NCI-H2196 (cell line): ENCODE results near the gene HAUS1.
"Not testable (repeated sequence)": the region's sequence is repeated elsewhere in the genome, so short reads cannot be mapped to it uniquely, and the experiment has no call there.

Experiments
- DNase-seq: peaks from one replicate; lab custom pipeline; 2025; ENCODE audit not compliant: unreplicated experiment; lab: John Stamatoyannopoulos, UW

HAUS1 gene

DNA sequence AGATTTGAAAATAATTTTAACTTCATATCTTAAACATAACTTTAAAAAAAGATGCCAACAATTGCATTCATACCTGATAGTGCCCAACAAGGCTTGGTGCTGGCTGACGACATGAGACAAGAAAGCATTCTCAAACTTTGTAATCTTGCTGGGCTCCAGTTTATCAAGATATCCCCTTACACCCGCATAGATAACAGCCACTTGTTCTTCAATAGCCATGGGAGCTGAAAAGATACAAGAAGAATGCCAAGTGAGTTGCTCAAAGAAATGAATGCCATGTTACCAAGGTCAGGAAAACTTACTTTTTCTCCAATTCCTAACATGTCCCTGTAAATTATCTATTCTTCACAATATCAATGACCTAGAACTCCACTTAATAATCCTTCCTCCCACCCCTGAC lies 19.8 kb upstream of the HAUS1 start:
- no peak for DNase-seq

- DNase-seq = not testable (repeated sequence)
Observed at GRCh38 chr18:46088501-46088900, 15.7 kb upstream of the HAUS1 start.

- DNase-seq = no peak
Observed at GRCh38 chr18:46095532-46095931, 8.7 kb upstream of the HAUS1 start.

DNA sequence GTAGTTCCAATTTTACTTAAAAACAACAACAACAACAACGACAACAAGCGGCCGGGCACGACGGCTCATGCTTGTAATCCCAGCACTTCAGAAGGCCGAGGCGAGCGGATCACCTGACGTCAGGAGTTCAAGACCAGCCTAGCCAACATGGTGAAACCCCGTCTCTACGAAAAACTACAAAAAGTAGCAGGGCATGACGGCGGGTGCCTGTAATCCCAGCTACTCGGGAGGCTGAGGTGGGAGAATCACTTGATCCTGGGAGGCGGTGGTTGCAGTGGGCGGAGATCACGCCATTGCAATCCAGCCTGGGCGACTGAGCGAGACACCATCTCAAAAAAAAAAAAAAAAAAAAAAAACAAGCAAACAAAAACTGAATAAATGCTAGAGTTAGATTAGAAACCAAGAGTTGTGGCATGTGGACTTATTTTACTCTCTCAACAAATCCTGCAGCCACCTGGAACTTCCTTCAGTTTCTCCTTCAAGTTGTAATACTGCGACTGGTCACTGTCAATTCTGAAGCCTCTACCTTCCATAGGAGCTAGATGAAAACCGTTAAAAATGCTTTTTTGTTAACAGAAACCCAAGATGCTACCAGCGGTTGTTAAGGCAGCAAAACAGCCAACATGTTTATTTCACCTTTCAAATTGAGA lies 7.4 kb upstream of the HAUS1 start:
- DNase-seq = no peak

GRCh38 chr18:46097431-46097800 lies 6.8 kb upstream of the HAUS1 start:
- DNase-seq = no peak

GRCh38 chr18:46097801-46098615 lies 6.2 kb upstream of the HAUS1 start, which contains the start of gene ATP5F1A:
ATP5F1A (minus strand) TSS chr18:46098296; CDS start chr18:46098231, 65 bp downstream.
- DNase-seq = peak; percentile 75

- peak; percentile 32 for DNase-seq
Observed at GRCh38 chr18:46098616-46098933, 5.6 kb upstream of the HAUS1 start.

- DNase-seq = no peak
Observed at GRCh38 chr18:46099463-46099862, 4.7 kb upstream of the HAUS1 start.

GRCh38 chr18:46109386-46109785 lies 5.2 kb downstream of the HAUS1 start:
- DNase-seq = no peak

- DNase-seq = no peak
Observed at GRCh38 chr18:46110406-46110805, 6.2 kb downstream of the HAUS1 start.

DNA sequence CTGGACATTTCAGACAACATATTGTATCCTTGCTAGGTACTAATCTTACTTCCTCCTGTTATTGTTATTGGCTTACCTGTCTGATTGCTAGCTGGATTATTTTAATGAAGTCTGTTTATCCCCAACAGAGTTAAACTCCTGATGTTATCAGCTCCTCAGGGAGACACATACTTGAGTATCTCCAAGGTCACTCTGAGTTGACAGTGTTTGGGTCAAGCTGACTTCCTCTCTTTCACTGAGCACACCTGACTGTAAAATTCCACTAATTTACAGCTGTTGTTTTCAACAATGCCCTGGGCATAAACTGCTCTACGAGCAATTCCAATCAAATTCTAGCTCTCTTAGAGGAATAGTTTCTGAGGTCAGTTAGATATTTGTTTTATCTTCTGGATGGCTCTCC lies 9.6 kb downstream of the HAUS1 start:
- DNase-seq = no peak

DNA sequence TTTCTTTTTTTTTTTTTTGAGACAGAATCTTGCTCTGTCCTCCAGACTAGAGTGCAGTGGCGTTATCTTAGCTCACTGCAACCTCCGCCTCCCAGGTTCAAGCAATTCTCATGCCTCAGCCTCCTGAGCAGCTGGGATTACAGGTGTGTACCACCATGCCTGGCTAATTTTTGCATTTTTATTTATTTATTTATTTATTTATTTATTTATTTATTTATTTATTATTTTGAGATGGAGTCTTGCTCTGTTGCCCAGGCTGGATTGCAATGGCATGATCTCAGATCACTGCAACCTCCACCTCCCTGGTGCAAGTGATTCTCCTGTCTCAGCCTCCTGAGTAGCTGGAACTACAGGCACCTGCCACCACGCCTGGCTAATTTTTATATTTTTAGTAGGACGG lies 22.4 kb downstream of the HAUS1 start:
- not testable (repeated sequence) for DNase-seq

- no peak for DNase-seq
Observed at GRCh38 chr18:46130061-46130460, 25.9 kb downstream of the HAUS1 start.

DNA sequence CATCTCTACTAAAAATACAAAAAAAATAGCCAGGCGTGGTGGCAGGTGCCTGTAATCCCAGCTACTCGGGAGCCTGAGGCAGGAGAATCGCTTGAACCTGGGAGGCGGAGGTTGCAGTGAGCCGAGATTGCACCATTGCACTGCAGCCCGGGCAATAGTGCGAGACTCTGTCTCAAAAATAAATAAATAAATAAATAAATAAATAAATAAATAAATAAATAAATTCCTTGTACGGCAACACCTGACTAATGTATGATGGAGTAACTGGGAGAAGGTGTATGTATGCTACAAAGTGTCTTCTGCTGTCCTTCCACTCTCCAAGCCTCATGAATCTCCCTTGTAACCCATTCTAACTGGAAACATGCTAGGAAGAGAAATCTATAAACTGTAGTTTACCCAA lies 26.4 kb downstream of the HAUS1 start:
- not testable (repeated sequence) for DNase-seq

GRCh38 chr18:46133534-46133933 lies 29.3 kb downstream of the HAUS1 start:
- no peak for DNase-seq

GRCh38 chr18:46134920-46135675 lies 30.9 kb downstream of the HAUS1 start:
- no peak for DNase-seq

GRCh38 chr18:46140173-46140572 lies 36.0 kb downstream of the HAUS1 start:
- no peak for DNase-seq

- DNase-seq = no peak
Observed at GRCh38 chr18:46141199-46141598, 37.0 kb downstream of the HAUS1 start.

DNA sequence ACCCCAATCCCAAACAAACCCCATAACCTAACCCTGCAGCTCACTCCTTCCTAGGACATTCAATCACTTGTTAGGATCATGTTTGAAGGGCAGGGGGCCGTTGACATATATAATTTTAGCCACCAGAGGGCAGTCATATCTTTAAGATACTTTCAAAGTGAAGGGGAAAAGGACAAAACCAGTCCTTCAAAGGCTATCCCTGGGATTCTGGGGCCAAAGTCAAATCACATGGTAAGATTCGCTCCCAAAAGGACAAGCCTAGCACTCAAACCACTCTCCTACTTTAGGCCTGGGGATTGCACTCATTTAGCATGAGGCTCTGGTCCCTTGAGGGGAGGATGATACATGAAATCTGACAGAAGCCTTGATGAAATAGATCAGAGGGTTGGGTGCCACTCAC lies 44.6 kb downstream of the HAUS1 start:
- DNase-seq = peak; percentile 79

DNA sequence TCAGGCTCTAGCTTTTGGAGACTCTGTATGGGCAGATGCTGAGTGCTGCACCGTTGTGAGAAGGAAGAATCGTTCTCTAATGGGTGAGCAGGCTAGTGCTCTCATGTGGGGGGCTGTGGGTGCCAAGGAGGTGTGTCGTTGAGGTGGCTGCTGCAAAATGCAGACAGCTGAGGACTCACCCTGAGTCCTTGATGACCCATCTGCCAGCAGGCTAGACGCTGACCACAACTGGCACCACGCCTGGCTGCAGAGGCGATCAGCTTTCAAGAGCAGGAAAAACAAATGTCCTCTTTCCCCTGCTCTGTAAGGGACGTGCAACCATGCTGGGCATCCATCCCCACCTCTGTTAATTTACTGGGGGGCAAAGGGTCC lies 48.2 kb downstream of the HAUS1 start:
- DNase-seq = peak; percentile 93

DNA sequence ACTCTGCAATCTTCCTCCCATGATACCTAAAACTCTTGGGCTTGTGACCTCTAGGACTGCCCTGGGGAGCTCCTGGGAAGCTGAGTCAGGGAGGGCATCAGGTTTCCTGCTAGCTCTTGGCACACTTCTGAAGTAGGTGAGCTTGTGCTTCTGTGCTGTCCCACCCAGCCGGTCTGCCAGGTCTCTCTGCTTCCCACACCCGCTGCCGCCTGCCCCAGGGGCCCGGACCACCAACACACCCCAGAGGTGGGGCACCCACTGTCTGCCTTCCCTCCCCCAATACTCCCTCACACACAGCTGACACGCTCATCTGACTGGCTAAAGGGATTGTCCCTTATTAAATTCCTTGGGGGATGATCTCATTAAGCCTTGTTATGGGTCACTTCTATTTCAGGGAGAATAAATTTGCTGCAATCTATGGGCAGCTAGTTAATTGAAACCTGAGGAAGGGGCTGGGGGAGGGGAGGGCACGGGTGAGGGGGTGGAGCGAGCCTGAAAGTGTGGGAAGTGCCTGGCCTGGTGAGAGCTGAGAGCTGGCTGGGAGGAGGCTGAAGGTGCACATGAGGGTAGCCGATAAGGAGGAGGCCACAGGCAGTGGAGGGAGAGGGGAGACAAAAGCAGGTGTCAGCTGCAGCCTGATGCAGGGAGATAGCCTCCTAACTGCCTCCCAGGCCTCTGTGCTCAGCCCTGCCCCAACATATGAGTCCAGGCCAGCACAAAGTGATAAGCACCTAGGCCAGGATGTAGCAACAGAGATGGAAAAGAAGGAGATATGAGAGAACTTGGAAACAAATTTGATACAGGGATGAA lies 48.8 kb downstream of the HAUS1 start:
- DNase-seq = peak; percentile 88
